A549 (cell line): ENCODE results near the gene DCBLD2.

ENCODE experiments used
- TP53 ChIP-seq: fragments of 250-450 bp; sonication (Bioruptor Pico); IDR thresholded peaks from 2 replicates; pipeline ENCODE4 v1.5.0; 2021; ENCODE audit warnings: mild to moderate bottlenecking, moderate library complexity
- TF ChIP-seq, protein P1 (sequence below): fragments of >200 bp; sonication (Bioruptor Twin); formaldehyde crosslinking; IDR thresholded peaks from 3 replicates; pipeline ENCODE4 v1.5.1; 2016

DNA sequence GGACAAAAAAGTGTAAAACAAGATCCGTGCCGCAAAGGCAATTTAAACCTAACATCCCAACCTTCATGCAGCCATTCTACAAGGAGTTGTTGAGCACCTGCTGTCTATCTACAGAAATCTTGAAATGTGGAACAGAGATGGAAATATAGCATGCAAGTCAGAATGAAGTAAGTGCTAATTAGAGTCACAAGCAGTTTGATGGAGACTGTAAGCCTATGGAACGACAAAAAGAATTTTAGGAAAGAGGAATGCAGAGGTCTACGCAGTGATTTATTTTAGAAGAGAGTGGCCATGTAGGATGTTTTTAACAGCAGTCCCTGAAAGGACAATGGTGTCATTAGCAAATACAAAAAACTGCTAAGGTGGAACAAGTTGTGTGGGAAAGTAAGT, 851 bp upstream of the DCBLD2 start:
- TF ChIP-seq, protein P1, sequence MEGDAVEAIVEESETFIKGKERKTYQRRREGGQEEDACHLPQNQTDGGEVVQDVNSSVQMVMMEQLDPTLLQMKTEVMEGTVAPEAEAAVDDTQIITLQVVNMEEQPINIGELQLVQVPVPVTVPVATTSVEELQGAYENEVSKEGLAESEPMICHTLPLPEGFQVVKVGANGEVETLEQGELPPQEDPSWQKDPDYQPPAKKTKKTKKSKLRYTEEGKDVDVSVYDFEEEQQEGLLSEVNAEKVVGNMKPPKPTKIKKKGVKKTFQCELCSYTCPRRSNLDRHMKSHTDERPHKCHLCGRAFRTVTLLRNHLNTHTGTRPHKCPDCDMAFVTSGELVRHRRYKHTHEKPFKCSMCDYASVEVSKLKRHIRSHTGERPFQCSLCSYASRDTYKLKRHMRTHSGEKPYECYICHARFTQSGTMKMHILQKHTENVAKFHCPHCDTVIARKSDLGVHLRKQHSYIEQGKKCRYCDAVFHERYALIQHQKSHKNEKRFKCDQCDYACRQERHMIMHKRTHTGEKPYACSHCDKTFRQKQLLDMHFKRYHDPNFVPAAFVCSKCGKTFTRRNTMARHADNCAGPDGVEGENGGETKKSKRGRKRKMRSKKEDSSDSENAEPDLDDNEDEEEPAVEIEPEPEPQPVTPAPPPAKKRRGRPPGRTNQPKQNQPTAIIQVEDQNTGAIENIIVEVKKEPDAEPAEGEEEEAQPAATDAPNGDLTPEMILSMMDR = no peak
- TF ChIP-seq TP53 = no peak
